GM23338 (cell line): ENCODE results near the gene FGF10.

ENCODE experiments used
- EZH2 ChIP-seq: fragments of 200-600 bp; sonication (generic); IDR thresholded peaks from one replicate; pipeline ENCODE4 v1.8.0; 2017; ENCODE audit warnings: antibody characterized with exemption, mild to moderate bottlenecking, low read depth; ENCODE audit not compliant: unreplicated experiment
- EZH2phosphoT487 ChIP-seq: fragments of 200-600 bp; sonication (generic); IDR thresholded peaks from one replicate; pipeline ENCODE4 v1.8.1; 2018; ENCODE audit warnings: antibody characterized with exemption; ENCODE audit not compliant: unreplicated experiment
- POLR2AphosphoS5 ChIP-seq: IDR thresholded peaks from 2 replicates; pipeline ENCODE4 v1.6.1; 2016; ENCODE audit warnings: antibody characterized with exemption, low read depth
- TF ChIP-seq, protein P1 (sequence below), 2 experiments: fragments of 200-600 bp in 1 of 2; sonication (generic) in 1 of 2; conservative IDR thresholded peaks; 2 replicates each; pipeline versions ENCODE4 v1.5.1 to v1.6.1; 2016 to 2017; ENCODE audit warnings: antibody characterized with exemption in 2 of 2, low read depth in 2 of 2, mild to moderate bottlenecking in 2 of 2, moderate library complexity in 1 of 2

DNA sequence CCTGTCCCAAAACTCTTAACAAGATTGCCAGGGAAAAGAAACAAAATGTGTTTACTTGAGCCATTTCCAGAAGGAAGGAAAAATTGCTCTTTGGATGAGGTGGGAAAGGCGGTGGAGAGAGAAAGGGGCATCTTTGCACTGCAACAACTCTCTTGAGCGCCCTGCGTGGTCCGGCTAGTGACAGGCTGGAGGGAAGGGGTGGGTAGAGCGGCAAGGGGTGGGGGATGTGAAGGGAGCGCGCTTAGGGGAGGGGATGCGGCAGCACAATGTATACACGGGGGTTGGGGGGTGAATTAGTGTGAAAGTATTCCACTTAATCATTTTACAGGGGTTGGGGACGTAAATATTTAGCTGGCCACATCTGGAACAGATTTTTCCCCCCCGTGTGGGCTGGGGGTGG is 1.3 kb downstream of the FGF10 start:
- TF ChIP-seq, protein P1, sequence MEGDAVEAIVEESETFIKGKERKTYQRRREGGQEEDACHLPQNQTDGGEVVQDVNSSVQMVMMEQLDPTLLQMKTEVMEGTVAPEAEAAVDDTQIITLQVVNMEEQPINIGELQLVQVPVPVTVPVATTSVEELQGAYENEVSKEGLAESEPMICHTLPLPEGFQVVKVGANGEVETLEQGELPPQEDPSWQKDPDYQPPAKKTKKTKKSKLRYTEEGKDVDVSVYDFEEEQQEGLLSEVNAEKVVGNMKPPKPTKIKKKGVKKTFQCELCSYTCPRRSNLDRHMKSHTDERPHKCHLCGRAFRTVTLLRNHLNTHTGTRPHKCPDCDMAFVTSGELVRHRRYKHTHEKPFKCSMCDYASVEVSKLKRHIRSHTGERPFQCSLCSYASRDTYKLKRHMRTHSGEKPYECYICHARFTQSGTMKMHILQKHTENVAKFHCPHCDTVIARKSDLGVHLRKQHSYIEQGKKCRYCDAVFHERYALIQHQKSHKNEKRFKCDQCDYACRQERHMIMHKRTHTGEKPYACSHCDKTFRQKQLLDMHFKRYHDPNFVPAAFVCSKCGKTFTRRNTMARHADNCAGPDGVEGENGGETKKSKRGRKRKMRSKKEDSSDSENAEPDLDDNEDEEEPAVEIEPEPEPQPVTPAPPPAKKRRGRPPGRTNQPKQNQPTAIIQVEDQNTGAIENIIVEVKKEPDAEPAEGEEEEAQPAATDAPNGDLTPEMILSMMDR (conservative IDR thresholded peaks at IDR 0.05; ENCODE audit: low read depth in 2 of 2), result no peak
- TF ChIP-seq POLR2AphosphoS5 (no peak), EZH2phosphoT487 (no peak), EZH2 (peak; percentile 26)
